Subcutaneous abdominal adipose tissue (tissue), 5 donors: Measurements from ENCODE around the gene PCSK6.
A peak's percentile ranks its signal among the peaks of the same experiment; 100 is the strongest.

ENCODE experiments used
- H3K27ac ChIP-seq: one replicate; pipeline ENCODE4 v1.7.0; 2013; ENCODE audit warnings: low read depth, mild to moderate bottlenecking, inconsistent platforms, low read length, moderate library complexity
- H3K27me3 ChIP-seq, 5 donors: one replicate each; pipeline ENCODE4 v1.7.0; 2013; ENCODE audit warnings: low read length in 5 of 5, inconsistent platforms in 1 of 5; ENCODE audit not compliant: control insufficient read depth in 5 of 5, insufficient read depth in 4 of 5
- H3K36me3 ChIP-seq, 5 donors: one replicate each; pipeline ENCODE4 v1.7.0; 2013; ENCODE audit warnings: low read length in 5 of 5; ENCODE audit not compliant: control insufficient read depth in 5 of 5, insufficient read depth in 5 of 5
- H3K4me1 ChIP-seq, 5 donors: one replicate each; pipeline ENCODE4 v1.7.0; 2013; ENCODE audit warnings: low read length in 5 of 5, mild to moderate bottlenecking in 3 of 5, moderate library complexity in 1 of 5; ENCODE audit not compliant: control insufficient read depth in 5 of 5, insufficient read depth in 5 of 5
- H3K4me3 ChIP-seq, 5 donors: one replicate each; pipeline ENCODE4 v1.7.0; 2013; ENCODE audit warnings: low read length in 5 of 5, low read depth in 1 of 5
- H3K9ac ChIP-seq, 5 donors: one replicate each; pipeline ENCODE4 v1.7.0; 2013; ENCODE audit warnings: low read length in 5 of 5, mild to moderate bottlenecking in 4 of 5, moderate library complexity in 3 of 5
- H3K9me3 ChIP-seq, 5 donors: one replicate each; pipeline ENCODE4 v1.7.0; 2013; ENCODE audit warnings: low read length in 5 of 5; ENCODE audit not compliant: control insufficient read depth in 5 of 5
- donor health status: healthy.
- donor health status: healthy.
- donor health status: healthy.
- donor health status: healthy.
- donor health status: healthy.

PCSK6 gene

GRCh38 chr15:101308604-101309435, 180.7 kb downstream of the PCSK6 start:
- Histone ChIP-seq H3K36me3 (no peaks in the 10 kb centered on the region), H3K4me3 (no peak overlapping the region), H3K9ac (no peak overlapping the region), H3K27ac (no peak overlapping the region), H3K9me3 (no peaks in the 10 kb centered on the region), H3K4me1 (peaks cover 0 to 8% (median 5%) of the 10 kb centered on the region in 5 donors), H3K27me3 (peaks cover 6 to 30% (median 18%) of the 10 kb centered on the region in 5 donors)

DNA sequence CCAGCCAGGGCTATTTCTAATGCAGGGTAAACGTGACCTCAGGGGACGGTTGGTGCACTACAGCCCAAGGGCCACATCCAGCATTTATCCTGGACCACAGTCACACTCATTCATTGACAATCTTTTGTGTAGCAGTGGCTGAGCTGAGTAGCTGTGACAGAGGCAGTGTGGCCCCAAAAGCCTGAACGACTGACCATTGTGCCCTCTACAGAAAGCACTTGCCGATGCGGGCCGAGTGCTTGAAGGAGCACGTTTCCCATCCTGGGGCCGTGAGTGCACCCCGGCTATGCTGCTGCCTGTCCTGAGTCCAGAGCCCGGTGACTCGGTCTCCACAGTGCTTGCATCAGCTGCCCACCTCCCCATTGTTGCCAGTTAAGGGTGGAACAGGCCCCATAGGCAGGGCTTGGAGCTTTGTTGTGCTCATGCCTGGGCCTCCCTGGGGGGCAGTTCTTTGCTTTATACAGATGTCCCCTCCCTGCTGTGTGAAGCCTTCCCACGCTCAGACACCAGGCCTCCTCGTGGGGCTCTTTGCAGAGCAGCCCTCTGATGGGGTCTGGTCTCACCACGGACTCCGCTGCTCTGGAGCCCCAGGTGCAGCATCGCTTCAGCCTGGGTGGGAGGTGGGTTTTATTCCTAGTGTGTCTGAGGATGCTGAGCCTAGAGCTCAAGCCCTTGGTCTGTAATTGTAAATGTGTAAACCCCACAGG, 181.5 kb downstream of the PCSK6 start:
- peaks cover 0 to 2% (median under 1%) of the 10 kb centered on the region in 5 donors for H3K4me1 ChIP-seq
- peaks cover 6 to 30% (median 18%) of the 10 kb centered on the region in 5 donors for H3K27me3 ChIP-seq
- H3K36me3 ChIP-seq, result no peaks in the 10 kb centered on the region

DNA sequence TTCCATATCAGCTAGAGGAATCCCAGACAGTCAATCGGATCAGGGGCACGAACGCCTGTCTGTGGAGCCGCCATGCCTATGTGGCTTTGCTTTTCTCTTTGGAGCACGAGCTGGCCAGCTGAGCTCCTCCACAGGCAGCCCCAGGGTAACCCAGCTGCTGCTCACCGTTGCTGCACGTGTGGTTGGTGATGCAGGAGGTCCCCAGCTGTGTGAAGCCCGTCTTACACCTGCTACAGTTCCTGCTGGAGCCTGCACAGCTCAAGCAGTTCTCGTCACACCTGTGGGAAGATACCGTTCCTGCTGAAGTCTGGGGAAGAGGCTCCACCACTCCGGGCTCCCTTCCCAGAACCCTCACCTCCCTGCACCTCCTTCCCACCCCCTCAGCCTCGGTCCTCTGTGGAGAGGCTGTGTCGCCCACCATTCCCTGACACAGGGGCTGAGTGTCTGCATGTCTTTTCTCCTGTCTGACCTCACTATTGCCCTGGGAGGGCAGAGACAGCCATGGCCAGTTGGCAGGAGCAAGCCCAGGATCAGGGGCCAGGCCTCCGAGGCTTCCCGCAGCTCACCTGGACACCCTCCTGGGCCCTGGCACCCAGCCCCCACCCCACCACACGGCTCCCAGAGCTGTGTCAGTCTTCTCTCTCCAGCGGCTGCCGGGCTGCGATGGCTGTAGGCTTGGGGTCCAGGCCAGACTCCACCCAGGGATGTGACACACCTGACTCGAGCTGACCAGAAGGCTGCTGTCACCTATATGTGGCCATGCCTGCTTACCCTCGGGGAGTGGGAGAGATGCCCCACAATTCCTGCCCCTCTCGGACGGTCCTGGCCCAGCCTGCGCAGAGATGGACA, 182.2 kb downstream of the PCSK6 start:
- Histone ChIP-seq H3K4me3 (no peak overlapping the region), H3K36me3 (no peaks in the 10 kb centered on the region), H3K27me3 (peaks cover 6 to 30% (median 18%) of the 10 kb centered on the region in 5 donors), H3K27ac (no peak overlapping the region), H3K4me1 (peaks cover 0 to 1% (median 0%) of the 10 kb centered on the region in 5 donors), H3K9ac (no peak overlapping the region), H3K9me3 (no peaks in the 10 kb centered on the region)

More for the DNA sequence above, 181.5 kb downstream of the PCSK6 start:
- Histone ChIP-seq H3K9ac (no peak overlapping the region), H3K9me3 (no peaks in the 10 kb centered on the region), H3K4me3 (no peak overlapping the region), H3K27ac (no peak overlapping the region)

GRCh38 chr15:101306341-101307047, 183.0 kb downstream of the PCSK6 start:
- no peaks in the 10 kb centered on the region for H3K9me3 ChIP-seq
- H3K27me3 ChIP-seq, result peaks cover 6 to 30% (median 18%) of the 10 kb centered on the region in 5 donors
- H3K36me3 ChIP-seq, result no peaks in the 10 kb centered on the region
- H3K4me1 ChIP-seq, result peaks cover 0 to 7% (median 0%) of the 10 kb centered on the region in 5 donors
- H3K9ac ChIP-seq, result no peak overlapping the region
- H3K27ac ChIP-seq, result no peak overlapping the region
- H3K4me3 ChIP-seq, result no peak overlapping the region

GRCh38 chr15:101305820-101306255, 183.7 kb downstream of the PCSK6 start:
- H3K4me1 ChIP-seq, result peaks cover 0 to 7% (median 0%) of the 10 kb centered on the region in 5 donors
- H3K27me3 ChIP-seq, result peaks cover 6 to 30% (median 18%) of the 10 kb centered on the region in 5 donors
- no peak overlapping the region for H3K27ac ChIP-seq
- no peaks in the 10 kb centered on the region for H3K36me3 ChIP-seq
- H3K9me3 ChIP-seq, result no peaks in the 10 kb centered on the region
- no peak overlapping the region for H3K4me3 ChIP-seq
- H3K9ac ChIP-seq, result no peak overlapping the region

DNA sequence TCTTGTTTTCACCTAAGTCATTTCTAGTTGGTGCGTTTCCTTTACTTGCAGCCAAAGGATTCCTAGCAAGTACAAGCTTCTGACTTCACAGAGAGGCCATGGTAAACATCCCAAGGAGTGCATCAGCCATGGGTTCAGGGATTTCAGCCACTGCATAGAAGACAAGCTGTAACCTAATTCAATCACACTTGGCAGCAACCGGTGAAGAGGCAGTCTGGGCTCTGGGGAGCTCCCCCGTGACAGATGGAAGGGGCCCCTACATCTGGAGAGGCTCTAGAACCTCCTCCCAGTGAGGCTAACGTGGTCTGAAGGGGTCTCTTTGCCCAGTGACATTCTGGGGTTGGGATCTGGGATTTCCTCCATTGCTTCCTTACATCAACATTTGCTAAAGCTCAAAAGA, 186.1 kb downstream of the PCSK6 start:
- no peak overlapping the region for H3K9ac ChIP-seq
- H3K27me3 ChIP-seq, result peaks cover 6 to 26% (median 17%) of the 10 kb centered on the region in 5 donors
- no peaks in the 10 kb centered on the region for H3K9me3 ChIP-seq
- no peaks in the 10 kb centered on the region for H3K36me3 ChIP-seq
- peaks cover 0 to 7% (median 0%) of the 10 kb centered on the region in 5 donors for H3K4me1 ChIP-seq
- no peak overlapping the region for H3K27ac ChIP-seq
- H3K4me3 ChIP-seq, result no peak overlapping the region

DNA sequence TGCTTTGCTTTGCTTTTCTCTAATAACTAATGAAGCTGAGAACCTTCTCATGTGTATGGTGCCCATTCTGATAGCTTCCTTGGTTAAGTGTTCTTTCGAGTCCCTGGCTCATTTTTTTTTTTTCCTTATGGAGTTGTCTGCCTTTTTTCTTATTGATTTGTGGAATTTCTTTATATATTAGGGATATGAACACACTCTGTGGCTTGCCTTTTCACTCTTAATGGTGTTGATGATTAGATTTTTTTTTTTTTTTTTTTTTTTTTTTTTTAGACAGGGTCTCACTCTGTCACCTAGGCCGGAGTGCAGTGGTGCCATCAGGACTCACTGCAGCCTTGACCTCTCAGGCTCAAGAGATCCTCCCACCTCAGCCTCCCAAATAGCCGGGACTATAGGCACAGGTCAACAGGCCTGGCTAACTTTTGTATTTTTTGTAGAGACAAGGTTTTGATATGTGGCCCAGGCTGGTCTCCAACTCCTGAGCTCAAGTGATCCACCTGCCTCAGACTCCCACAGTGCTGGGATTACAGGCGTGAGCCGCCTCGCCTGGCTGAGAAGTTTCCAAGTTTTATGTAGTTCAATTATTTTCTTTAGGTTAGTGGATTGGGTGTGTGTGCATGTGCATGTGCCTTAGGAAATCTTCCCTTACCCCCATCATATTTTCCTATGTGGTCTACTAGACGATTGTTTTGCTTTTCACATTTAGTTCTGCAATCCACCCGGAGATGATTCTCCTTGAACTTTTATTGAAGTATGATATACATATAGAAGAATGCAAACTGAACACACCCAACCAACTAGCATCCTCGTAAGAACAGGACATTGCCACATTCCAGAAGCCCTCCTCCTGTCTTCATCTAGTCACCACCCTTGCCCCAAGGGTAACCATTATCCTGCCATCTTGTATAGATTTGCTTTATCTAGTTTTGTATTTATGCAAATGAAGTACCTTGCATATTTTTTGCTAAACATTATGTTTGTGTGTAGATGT, 192.8 kb downstream of the PCSK6 start:
- Histone ChIP-seq H3K4me3 (peak overlapping the region in 3 of 5 donors; percentile 96 to 99 (median 98)), H3K27ac (no peak overlapping the region), H3K27me3 (no peaks in the 10 kb centered on the region), H3K9me3 (no peaks in the 10 kb centered on the region), H3K4me1 (peaks cover 7 to 27% (median 25%) of the 10 kb centered on the region in 5 donors), H3K36me3 (peaks cover 0 to 4% (median 0%) of the 10 kb centered on the region in 5 donors), H3K9ac (peak overlapping the region in 1 of 5 donors; percentile 96)

GRCh38 chr15:101295607-101296161, 193.8 kb downstream of the PCSK6 start:
- H3K9ac ChIP-seq, result peak overlapping the region; percentile 80 to 96 (median 92)
- peaks cover 0 to 6% (median 0%) of the 10 kb centered on the region in 5 donors for H3K36me3 ChIP-seq
- H3K4me3 ChIP-seq, result peak overlapping the region; percentile 86 to 99 (median 96)
- no peaks in the 10 kb centered on the region for H3K27me3 ChIP-seq
- peak overlapping the region; percentile 95 for H3K27ac ChIP-seq
- peaks cover 7 to 27% (median 24%) of the 10 kb centered on the region in 5 donors for H3K4me1 ChIP-seq
- no peaks in the 10 kb centered on the region for H3K9me3 ChIP-seq
